Measurements from ENCODE around the gene ZNF318.

- no peak for TF ChIP-seq EZH2 (IDR thresholded peaks at IDR 0.05)
- TF ChIP-seq FOXP2 (optimal IDR thresholded peaks at IDR 0.05; ENCODE audit: control extremely low read depth, extremely low read length, insufficient read depth): no peak
Observed at GRCh38 chr6:43412541-43412940, 43.1 kb upstream of the ZNF318 start.

All from SK-N-MC (cell line).